ENCODE results near the gene LRRC27.
A peak's percentile ranks its signal among the peaks of the same experiment; 100 is the strongest.

LRRC27 gene

GRCh38 chr10:132417957-132418441, 86.0 kb downstream of the LRRC27 start:
- peak; percentile 35 for DNase-seq

- peak; percentile 80 for DNase-seq
These were observed 86.8 kb downstream of the LRRC27 start for GRCh38 chr10:132418527-132419416.

GRCh38 chr10:132419538-132420468, 87.8 kb downstream of the LRRC27 start:
- DNase-seq: peak; percentile 48

GRCh38 chr10:132420469-132420980, 88.5 kb downstream of the LRRC27 start:
- no peak for DNase-seq

GRCh38 chr10:132420981-132421846, 89.2 kb downstream of the LRRC27 start:
- no peak for DNase-seq

- no peak for DNase-seq
These were observed 90.1 kb downstream of the LRRC27 start for GRCh38 chr10:132421847-132422751.

GRCh38 chr10:132422903-132423825, 91.2 kb downstream of the LRRC27 start:
- no peak for DNase-seq

- DNase-seq: no peak
These were observed 92.2 kb downstream of the LRRC27 start for GRCh38 chr10:132423966-132424861.

- DNase-seq: no peak
These were observed 93.2 kb downstream of the LRRC27 start for GRCh38 chr10:132425029-132425756.

GRCh38 chr10:132425757-132426155, 93.8 kb downstream of the LRRC27 start:
- DNase-seq: no peak

GRCh38 chr10:132427006-132427771, 95.2 kb downstream of the LRRC27 start:
- no peak for DNase-seq

- no peak for DNase-seq
These were observed 96.0 kb downstream of the LRRC27 start for GRCh38 chr10:132427939-132428367.

GRCh38 chr10:132428486-132428995, 96.5 kb downstream of the LRRC27 start:
- DNase-seq: no peak

All from 8988T (cell line).